Measurements from ENCODE around the gene OR6F1. TPM values are rescaled to one million over a fixed set of nuclear protein-coding genes. Genes with fewer than 3 reads are reported as not detected.
"Not testable (repeated sequence)": the region's sequence is repeated elsewhere in the genome, so short reads cannot be mapped to it uniquely, and the experiment has no call there.

Gene OR6F1
- total RNA-seq = not detected
- total RNA-seq (2013) = not detected
- 0 reads per million in 29 experiments for total RNA-seq

- no peak within 1 kb of the TSS for H3K4me3 Mint-ChIP-seq
- no CpG with 5 or more reads among the region's 3 CpGs for WGBS (ENCODE audit: insufficient coverage)
- H3K9me3 Mint-ChIP-seq = peaks cover 0 to 8% (median 8%) of the 10 kb centered on the region in 3 donors
- ATAC-seq (replicated peaks in 1 of 4) (no peak), DNase-seq (no peak)
- H3K27me3 Mint-ChIP-seq = peaks cover 0 to 6% of the 10 kb centered on the region in 2 donors
- POLR2A ChIA-PET = no interaction called here
- H3K4me1 ChIP-seq (ENCODE audit: control insufficient read depth in 1 of 2, extremely low read depth in 1 of 2, insufficient read depth in 2 of 2, low read length in 2 of 2) = no peaks in the 10 kb centered on the region
- H3K4me3 ChIP-seq (ENCODE audit: control insufficient read depth in 1 of 2, extremely low read depth in 1 of 2, low read length in 1 of 2) = no peak within 1 kb of the TSS
- CTCF ChIA-PET = no interaction called here
- H3K36me3 Mint-ChIP-seq = no peaks in the 10 kb centered on the region
- H3K27ac Mint-ChIP-seq = no peak within 1 kb of the TSS
- H3K27ac ChIP-seq (ENCODE audit: low read length) = no peak within 1 kb of the TSS
- no peaks in the 10 kb centered on the region for H3K36me3 ChIP-seq (ENCODE audit: control insufficient read depth in 2 of 2, extremely low read depth in 1 of 2, insufficient read depth in 1 of 2, low read length in 1 of 2)
- H3K4me1 Mint-ChIP-seq = no peaks in the 10 kb centered on the region
- no peaks in the 10 kb centered on the region for H3K9me3 ChIP-seq
- H3K27me3 ChIP-seq (replicated peaks in 1 of 2; ENCODE audit: control insufficient read depth in 2 of 2, extremely low read depth in 1 of 2, insufficient read depth in 2 of 2, low read length in 1 of 2) = no peaks in the 10 kb centered on the region
Measured at GRCh38 chr1:247716546-247716945, at the start of gene OR6F1. Gene OR6F1, minus strand, starts transcription at chr1:247716646. Its CDS starts 3,891 bp downstream, at chr1:247712755.

GRCh38 chr1:247760456-247760855, 44.0 kb upstream of the OR6F1 start, which contains the start of gene OR1C1:
Gene OR1C1, minus strand, starts transcription at chr1:247760556. Its CDS starts 2,150 bp downstream, at chr1:247758406.
- Histone ChIP-seq H3K27ac (ENCODE audit: low read length) (no peak within 1 kb of the TSS), H3K4me3 (ENCODE audit: control insufficient read depth in 1 of 2, extremely low read depth in 1 of 2, low read length in 1 of 2) (no peak within 1 kb of the TSS), H3K9me3 (no peaks in the 10 kb centered on the region), H3K36me3 (ENCODE audit: control insufficient read depth in 2 of 2, extremely low read depth in 1 of 2, insufficient read depth in 1 of 2, low read length in 1 of 2) (no peaks in the 10 kb centered on the region), H3K27me3 (replicated peaks in 1 of 2; ENCODE audit: control insufficient read depth in 2 of 2, extremely low read depth in 1 of 2, insufficient read depth in 2 of 2, low read length in 1 of 2) (no peaks in the 10 kb centered on the region), H3K4me1 (ENCODE audit: control insufficient read depth in 1 of 2, extremely low read depth in 1 of 2, insufficient read depth in 2 of 2, low read length in 2 of 2) (no peaks in the 10 kb centered on the region)
- Mint-ChIP-seq H3K4me3 (no peak within 1 kb of the TSS), H3K4me1 (no peaks in the 10 kb centered on the region), H3K9me3 (peaks cover 0 to 6% (median 3%) of the 10 kb centered on the region in 3 donors), H3K36me3 (no peaks in the 10 kb centered on the region), H3K27me3 (peaks cover 0 to 6% of the 10 kb centered on the region in 2 donors), H3K27ac (no peak within 1 kb of the TSS)
- ChIA-PET POLR2A (no interaction called here), CTCF (no interaction called here)
- DNase-seq = no peak
- no peak for ATAC-seq (replicated peaks in 1 of 4)
- 100% methylated on average over 2 of the region's 3 CpGs for WGBS (ENCODE audit: insufficient coverage)

GRCh38 chr1:247754311-247754710, 37.9 kb upstream of the OR6F1 start:
- H3K4me3 ChIP-seq (ENCODE audit: control insufficient read depth in 1 of 2, extremely low read depth in 1 of 2, low read length in 1 of 2); ATAC-seq (replicated peaks in 1 of 4); H3K27me3 ChIP-seq (replicated peaks in 1 of 2; ENCODE audit: control insufficient read depth in 2 of 2, extremely low read depth in 1 of 2, insufficient read depth in 2 of 2, low read length in 1 of 2); H3K4me3 Mint-ChIP-seq; DNase-seq; H3K4me1 Mint-ChIP-seq; H3K27me3 Mint-ChIP-seq; H3K9me3 ChIP-seq; CTCF ChIA-PET; H3K36me3 Mint-ChIP-seq; H3K4me1 ChIP-seq (ENCODE audit: control insufficient read depth in 1 of 2, extremely low read depth in 1 of 2, insufficient read depth in 2 of 2, low read length in 2 of 2); H3K36me3 ChIP-seq (ENCODE audit: control insufficient read depth in 2 of 2, extremely low read depth in 1 of 2, insufficient read depth in 1 of 2, low read length in 1 of 2); POLR2A ChIA-PET; H3K27ac Mint-ChIP-seq; H3K27ac ChIP-seq (ENCODE audit: low read length): not testable (repeated sequence)
- peaks cover 10 to 16% (median 15%) of the 10 kb centered on the region in 3 donors for H3K9me3 Mint-ChIP-seq
- WGBS (ENCODE audit: insufficient coverage) = no CpG with 5 or more reads among the region's 1 CpG

- WGBS (ENCODE audit: insufficient coverage) = 100% methylated on average over 1 of the region's 1 CpG
- Histone ChIP-seq H3K4me3 (ENCODE audit: control insufficient read depth in 1 of 2, extremely low read depth in 1 of 2, low read length in 1 of 2) (no peak overlapping the region), H3K27me3 (replicated peaks in 1 of 2; ENCODE audit: control insufficient read depth in 2 of 2, extremely low read depth in 1 of 2, insufficient read depth in 2 of 2, low read length in 1 of 2) (no peaks in the 10 kb centered on the region), H3K9me3 (no peaks in the 10 kb centered on the region), H3K4me1 (ENCODE audit: control insufficient read depth in 1 of 2, extremely low read depth in 1 of 2, insufficient read depth in 2 of 2, low read length in 2 of 2) (no peaks in the 10 kb centered on the region), H3K27ac (ENCODE audit: low read length) (no peak overlapping the region), H3K36me3 (ENCODE audit: control insufficient read depth in 2 of 2, extremely low read depth in 1 of 2, insufficient read depth in 1 of 2, low read length in 1 of 2) (no peaks in the 10 kb centered on the region)
- H3K36me3 Mint-ChIP-seq = no peaks in the 10 kb centered on the region
- no peaks in the 10 kb centered on the region for H3K4me1 Mint-ChIP-seq
- CTCF ChIA-PET = no interaction called here
- H3K4me3 Mint-ChIP-seq = no peak overlapping the region
- no peak for ATAC-seq (replicated peaks in 1 of 4)
- H3K27ac Mint-ChIP-seq = no peak overlapping the region
- no peaks in the 10 kb centered on the region for H3K27me3 Mint-ChIP-seq
- POLR2A ChIA-PET = no interaction called here
- peaks cover 7 to 21% (median 9%) of the 10 kb centered on the region in 3 donors for H3K9me3 Mint-ChIP-seq
- DNase-seq = no peak
Measured at GRCh38 chr1:247749870-247750269, 33.4 kb upstream of the OR6F1 start.

GRCh38 chr1:247748041-247748440, 31.6 kb upstream of the OR6F1 start, which contains the start of gene OR14A2:
Gene OR14A2, minus strand, starts transcription at chr1:247748141.
- DNase-seq (no peak), ATAC-seq (replicated peaks in 1 of 4) (no peak)
- CTCF ChIA-PET = no interaction called here
- no peak within 1 kb of the TSS for H3K4me3 Mint-ChIP-seq
- no CpG with 5 or more reads among the region's 2 CpGs for WGBS (ENCODE audit: insufficient coverage)
- Histone ChIP-seq H3K4me1 (ENCODE audit: control insufficient read depth in 1 of 2, extremely low read depth in 1 of 2, insufficient read depth in 2 of 2, low read length in 2 of 2) (no peaks in the 10 kb centered on the region), H3K36me3 (ENCODE audit: control insufficient read depth in 2 of 2, extremely low read depth in 1 of 2, insufficient read depth in 1 of 2, low read length in 1 of 2) (no peaks in the 10 kb centered on the region), H3K27me3 (replicated peaks in 1 of 2; ENCODE audit: control insufficient read depth in 2 of 2, extremely low read depth in 1 of 2, insufficient read depth in 2 of 2, low read length in 1 of 2) (no peaks in the 10 kb centered on the region), H3K9me3 (no peaks in the 10 kb centered on the region), H3K4me3 (ENCODE audit: control insufficient read depth in 1 of 2, extremely low read depth in 1 of 2, low read length in 1 of 2) (no peak within 1 kb of the TSS), H3K27ac (ENCODE audit: low read length) (no peak within 1 kb of the TSS)
- POLR2A ChIA-PET = no interaction called here
- no peak within 1 kb of the TSS for H3K27ac Mint-ChIP-seq
- H3K36me3 Mint-ChIP-seq = no peaks in the 10 kb centered on the region
- H3K27me3 Mint-ChIP-seq = no peaks in the 10 kb centered on the region
- H3K9me3 Mint-ChIP-seq = peaks cover 7 to 21% (median 9%) of the 10 kb centered on the region in 3 donors
- no peaks in the 10 kb centered on the region for H3K4me1 Mint-ChIP-seq

- Histone ChIP-seq H3K9me3 (no peaks in the 10 kb centered on the region), H3K36me3 (ENCODE audit: control insufficient read depth in 2 of 2, extremely low read depth in 1 of 2, insufficient read depth in 1 of 2, low read length in 1 of 2) (no peaks in the 10 kb centered on the region), H3K27ac (ENCODE audit: low read length) (no peak overlapping the region), H3K27me3 (replicated peaks in 1 of 2; ENCODE audit: control insufficient read depth in 2 of 2, extremely low read depth in 1 of 2, insufficient read depth in 2 of 2, low read length in 1 of 2) (no peaks in the 10 kb centered on the region), H3K4me3 (ENCODE audit: control insufficient read depth in 1 of 2, extremely low read depth in 1 of 2, low read length in 1 of 2) (no peak overlapping the region), H3K4me1 (ENCODE audit: control insufficient read depth in 1 of 2, extremely low read depth in 1 of 2, insufficient read depth in 2 of 2, low read length in 2 of 2) (no peaks in the 10 kb centered on the region)
- Mint-ChIP-seq H3K4me3 (no peak overlapping the region), H3K9me3 (peaks cover 7 to 21% (median 9%) of the 10 kb centered on the region in 3 donors), H3K27me3 (no peaks in the 10 kb centered on the region), H3K4me1 (no peaks in the 10 kb centered on the region), H3K27ac (no peak overlapping the region), H3K36me3 (no peaks in the 10 kb centered on the region)
- no peak for DNase-seq
- ChIA-PET CTCF (no interaction called here), POLR2A (no interaction called here)
- ATAC-seq (replicated peaks in 1 of 4) = no peak
- 100% methylated on average over 1 of the region's 7 CpGs for WGBS (ENCODE audit: insufficient coverage)
Measured at GRCh38 chr1:247747616-247748015, 31.2 kb upstream of the OR6F1 start.

- POLR2A ChIA-PET = no interaction called here
- no peaks in the 10 kb centered on the region for H3K4me1 ChIP-seq (ENCODE audit: control insufficient read depth in 1 of 2, extremely low read depth in 1 of 2, insufficient read depth in 2 of 2, low read length in 2 of 2)
- H3K27ac Mint-ChIP-seq = no peak overlapping the region
- H3K4me3 ChIP-seq (ENCODE audit: control insufficient read depth in 1 of 2, extremely low read depth in 1 of 2, low read length in 1 of 2) = no peak overlapping the region
- no peaks in the 10 kb centered on the region for H3K27me3 ChIP-seq (replicated peaks in 1 of 2; ENCODE audit: control insufficient read depth in 2 of 2, extremely low read depth in 1 of 2, insufficient read depth in 2 of 2, low read length in 1 of 2)
- no peaks in the 10 kb centered on the region for H3K36me3 Mint-ChIP-seq
- ATAC-seq (replicated peaks in 1 of 4) (no peak), DNase-seq (no peak)
- no peak overlapping the region for H3K4me3 Mint-ChIP-seq
- no CpG with 5 or more reads among the region's 3 CpGs for WGBS (ENCODE audit: insufficient coverage)
- peaks cover 9 to 17% (median 9%) of the 10 kb centered on the region in 3 donors for H3K9me3 Mint-ChIP-seq
- CTCF ChIA-PET = interaction anchor here in 1 of 2 donors (0.6 kb wide), 1 partner anchor 1144 kb away, joined by 4 read pairs; no protein-coding TSS in a partner anchor
- H3K27ac ChIP-seq (ENCODE audit: low read length) = no peak overlapping the region
- H3K27me3 Mint-ChIP-seq = no peaks in the 10 kb centered on the region
- no peaks in the 10 kb centered on the region for H3K9me3 ChIP-seq
- no peaks in the 10 kb centered on the region for H3K4me1 Mint-ChIP-seq
- H3K36me3 ChIP-seq (ENCODE audit: control insufficient read depth in 2 of 2, extremely low read depth in 1 of 2, insufficient read depth in 1 of 2, low read length in 1 of 2) = no peaks in the 10 kb centered on the region
Measured at GRCh38 chr1:247746391-247746935, 30.0 kb upstream of the OR6F1 start.

Data from T-cell (primary cell).